H9 (cell line): ENCODE results near the gene MISP. TPM values are rescaled to one million over a fixed set of nuclear protein-coding genes. Genes with fewer than 3 reads are reported as not detected.

Source experiments
- DNase-seq: peaks from one replicate; pipeline ENCODE4 v3.0.0-alpha.2; 2017
- H2AFZ ChIP-seq: one replicate; pipeline ENCODE4 v1.6.1; 2013; ENCODE audit warnings: mild to moderate bottlenecking, low read length, control low read depth, moderate library complexity
- H2AK5ac ChIP-seq: 2 replicates; pipeline ENCODE4 v1.6.1; 2013; ENCODE audit warnings: low read length, control low read depth, mixed read lengths; ENCODE audit not compliant: insufficient read length
- H2BK120ac ChIP-seq: one replicate; pipeline ENCODE4 v1.6.1; 2013; ENCODE audit warnings: low read depth, mild to moderate bottlenecking, low read length, control low read depth, inconsistent platforms; ENCODE audit not compliant: poor library complexity, severe bottlenecking
- H2BK12ac ChIP-seq: 2 replicates; pipeline ENCODE4 v1.6.1; 2013; ENCODE audit warnings: low read length, control low read depth, mixed read lengths, low read depth; ENCODE audit not compliant: insufficient read length
- H2BK15ac ChIP-seq: 2 replicates; pipeline ENCODE4 v1.6.1; 2013; ENCODE audit warnings: low read depth, low read length, control low read depth
- H2BK20ac ChIP-seq: one replicate; pipeline ENCODE4 v1.6.1; 2013; ENCODE audit warnings: low read depth, mild to moderate bottlenecking, low read length, control low read depth, inconsistent platforms; ENCODE audit not compliant: poor library complexity, severe bottlenecking
- H2BK5ac ChIP-seq: 2 replicates; pipeline ENCODE4 v1.6.1; 2013; ENCODE audit warnings: low read length, control low read depth, mixed read lengths; ENCODE audit not compliant: insufficient read length
- H3K14ac ChIP-seq: 2 replicates; pipeline ENCODE4 v1.6.1; 2013; ENCODE audit warnings: low read length, control low read depth; ENCODE audit not compliant: insufficient read depth
- H3K18ac ChIP-seq: 2 replicates; pipeline ENCODE4 v1.6.1; 2013; ENCODE audit warnings: low read depth, mild to moderate bottlenecking, mixed read lengths, low read length, control low read depth; ENCODE audit not compliant: insufficient read length
- H3K23ac ChIP-seq: 2 replicates; pipeline ENCODE4 v1.6.1; 2013; ENCODE audit warnings: low read length, control low read depth, mixed read lengths, low read depth; ENCODE audit not compliant: insufficient read length
- H3K23me2 ChIP-seq: 2 replicates; pipeline ENCODE4 v1.6.1; 2013; ENCODE audit warnings: low read depth, mild to moderate bottlenecking, mixed read lengths, low read length, control low read depth; ENCODE audit not compliant: insufficient read length, poor library complexity, severe bottlenecking
- H3K27ac ChIP-seq: 2 replicates; pipeline ENCODE4 v1.5.1; 2013; ENCODE audit warnings: low read length, control low read depth, mixed read lengths, low read depth; ENCODE audit not compliant: insufficient read length
- H3K27me3 ChIP-seq: 2 replicates; pipeline ENCODE4 v1.6.1; 2013; ENCODE audit warnings: low read length, control low read depth, inconsistent platforms; ENCODE audit not compliant: insufficient read depth
- H3K4ac ChIP-seq: 2 replicates; pipeline ENCODE4 v1.6.1; 2013; ENCODE audit warnings: low read depth, mild to moderate bottlenecking, control low read depth, inconsistent platforms, low read length, moderate library complexity
- H3K4me1 ChIP-seq: 2 replicates; pipeline ENCODE4 v1.6.1; 2013; ENCODE audit warnings: low read length, control low read depth, inconsistent platforms; ENCODE audit not compliant: insufficient read depth
- H3K4me2 ChIP-seq: 2 replicates; pipeline ENCODE4 v1.6.1; 2013; ENCODE audit warnings: low read length, control low read depth, mixed read lengths; ENCODE audit not compliant: insufficient read length, insufficient read depth
- H3K56ac ChIP-seq: 2 replicates; pipeline ENCODE4 v1.6.1; 2013; ENCODE audit warnings: low read depth, mild to moderate bottlenecking, mixed read lengths, low read length, control low read depth; ENCODE audit not compliant: insufficient read length
- H3K79me1 ChIP-seq: 2 replicates; pipeline ENCODE4 v1.6.1; 2013; ENCODE audit warnings: low read depth, mild to moderate bottlenecking, moderate library complexity, low read length, control low read depth, inconsistent platforms; ENCODE audit not compliant: insufficient read depth, poor library complexity, severe bottlenecking
- H3K79me2 ChIP-seq: 2 replicates; pipeline ENCODE4 v1.6.1; 2013; ENCODE audit warnings: low read length, control low read depth, inconsistent platforms; ENCODE audit not compliant: insufficient read depth
- H3K9ac ChIP-seq: 2 replicates; pipeline ENCODE4 v1.6.1; 2013; ENCODE audit warnings: low read length, control low read depth, mixed read lengths; ENCODE audit not compliant: insufficient read length; ENCODE audit errors: extremely low read depth
- H3K9me3 ChIP-seq: one replicate; pipeline ENCODE4 v1.6.1; 2013; ENCODE audit warnings: low read depth, low read length, inconsistent platforms; ENCODE audit not compliant: control insufficient read depth
- H3T11ph ChIP-seq: one replicate; pipeline ENCODE4 v1.6.1; 2013; ENCODE audit warnings: mild to moderate bottlenecking, low read length, control low read depth, inconsistent platforms
- H4K20me1 ChIP-seq: one replicate; pipeline ENCODE4 v1.6.1; 2013; ENCODE audit not compliant: control insufficient read depth, insufficient read length, insufficient read depth
- H4K5ac ChIP-seq: 2 replicates; pipeline ENCODE4 v1.6.1; 2013; ENCODE audit warnings: low read depth, mild to moderate bottlenecking, mixed read lengths, low read length, control low read depth; ENCODE audit not compliant: insufficient read length
- H4K8ac ChIP-seq: replicated peaks from 2 replicates; pipeline ENCODE4 v1.6.1; 2013; ENCODE audit warnings: low read length, control low read depth, mixed read lengths, low read depth; ENCODE audit not compliant: insufficient read length
- H4K91ac ChIP-seq: 2 replicates; pipeline ENCODE4 v1.6.1; 2013; ENCODE audit warnings: low read depth, mild to moderate bottlenecking, moderate library complexity, mixed read lengths, low read length, control low read depth; ENCODE audit not compliant: insufficient read length
- H3K27ac Mint-ChIP-seq, 3 experiments: 2 replicates in 2 of 3; 3 replicates in 1 of 3; pipeline ENCODE4 v1.8.0; 2020 to 2021; ENCODE audit warnings: mixed read lengths in 3 of 3, mild to moderate bottlenecking in 1 of 3, moderate library complexity in 1 of 3
- H3K27me3 Mint-ChIP-seq: 2 replicates; pipeline ENCODE4 v1.8.0; 2021; ENCODE audit warnings: low read depth, mild to moderate bottlenecking, moderate library complexity, mixed read lengths
- H3K36me3 Mint-ChIP-seq, 3 experiments: 2 replicates in 2 of 3; 3 replicates in 1 of 3; pipeline ENCODE4 v1.8.0; 2020 to 2021; ENCODE audit warnings: low read depth in 3 of 3, mixed read lengths in 3 of 3; ENCODE audit not compliant: insufficient read depth in 1 of 3
- H3K4me1 Mint-ChIP-seq, 2 experiments: 2 replicates each; pipeline ENCODE4 v1.8.0; 2020; ENCODE audit warnings: mixed read lengths in 2 of 2
- H3K4me3 Mint-ChIP-seq, 2 experiments: 2 replicates in 1 of 2; 3 replicates in 1 of 2; pipeline ENCODE4 v1.8.0; 2020 to 2021; ENCODE audit warnings: mild to moderate bottlenecking in 2 of 2, mixed read lengths in 2 of 2, moderate library complexity in 1 of 2
- H3K9me3 Mint-ChIP-seq, 2 experiments: 2 replicates in 1 of 2; 3 replicates in 1 of 2; pipeline ENCODE4 v1.8.0; 2020; ENCODE audit warnings: mild to moderate bottlenecking in 2 of 2, mixed read lengths in 2 of 2, moderate library complexity in 1 of 2
- CTCF ChIP-seq: fragments of 200-600 bp; sonication (generic); conservative IDR thresholded peaks from 3 replicates; pipeline ENCODE4 v1.8.0; 2021; ENCODE audit warnings: antibody characterized with exemption, mild to moderate bottlenecking
- WGBS: extraction: QIAGEN DNeasy Blood & Tissue Kit; methylation state at CpG from one replicate; pipeline ENCODE4 v1.1.7; 2013; ENCODE audit warnings: missing lambda C conversion rate, low lambda C conversion rate, mixed read lengths; ENCODE audit not compliant: insufficient read length; ENCODE audit errors: extremely low coverage; 5-methylcytosine and 5-hydroxymethylcytosine counted together
- total RNA-seq: library from RNA; stranded (reverse); gene quantifications from 2 replicates; pipeline ENCODE4 v1.2.1, GENCODE V29; 2021

MISP gene
- total RNA-seq, 1 experiment from 2014 or later, result 0.44 TPM

- Histone ChIP-seq H3K27ac (no peak overlapping the region), H3K79me2 (no peaks in the 10 kb centered on the region), H3K23me2 (no peaks in the 10 kb centered on the region), H3K14ac (no peak overlapping the region), H2BK12ac (no peak overlapping the region), H2BK5ac (no peak overlapping the region), H3K18ac (no peak overlapping the region), H2BK20ac (no peak overlapping the region), H3K4me1 (no peaks in the 10 kb centered on the region), H3K4me2 (no peak overlapping the region), H4K91ac (no peak overlapping the region), H2BK15ac (no peak overlapping the region), H3K56ac (no peak overlapping the region), H3K23ac (no peak overlapping the region), H2BK120ac (no peak overlapping the region), H3K27me3 (no peaks in the 10 kb centered on the region), H3K9me3 (no peaks in the 10 kb centered on the region), H2AK5ac (no peak overlapping the region), H3T11ph (no peak overlapping the region), H3K79me1 (no peaks in the 10 kb centered on the region), H3K4ac (no peak overlapping the region), H4K8ac (no peak overlapping the region), H3K9ac (no peak overlapping the region), H4K20me1 (no peaks in the 10 kb centered on the region), H2AFZ (no peak overlapping the region), H4K5ac (no peak overlapping the region)
- Mint-ChIP-seq H3K36me3 (peaks cover 0 to 11% (median 2%) of the 10 kb centered on the region in 3 experiments; a peak in 4 of 7 replicates), H3K4me1 (no peaks in the 10 kb centered on the region), H3K27ac (no peak overlapping the region), H3K4me3 (0 out of 5 replicates have a peak overlapping the region, but pooled peaks of 1 of the 2 experiments have one; percentile 58), H3K27me3 (peaks cover 4% of the 10 kb centered on the region), H3K9me3 (peaks cover 10 to 12% of the 10 kb centered on the region in 2 experiments; a peak in 4 of 5 replicates)
- no CpG with 5 or more reads among the region's 19 CpGs for whole genome bisulfite sequencing
- TF ChIP-seq CTCF, result peak; percentile 67
- peak; percentile 65 for DNase-seq
Measured at GRCh38 chr19:741506-742131, 9.3 kb upstream of the MISP start.
